Measurements from ENCODE around the gene ST6GALNAC3. TPM values are rescaled to one million over a fixed set of nuclear protein-coding genes. Genes with fewer than 3 reads are reported as not detected.

ST6GALNAC3 gene
- total RNA-seq, 1 experiment from 2014 or later: 2.2 TPM

DNA sequence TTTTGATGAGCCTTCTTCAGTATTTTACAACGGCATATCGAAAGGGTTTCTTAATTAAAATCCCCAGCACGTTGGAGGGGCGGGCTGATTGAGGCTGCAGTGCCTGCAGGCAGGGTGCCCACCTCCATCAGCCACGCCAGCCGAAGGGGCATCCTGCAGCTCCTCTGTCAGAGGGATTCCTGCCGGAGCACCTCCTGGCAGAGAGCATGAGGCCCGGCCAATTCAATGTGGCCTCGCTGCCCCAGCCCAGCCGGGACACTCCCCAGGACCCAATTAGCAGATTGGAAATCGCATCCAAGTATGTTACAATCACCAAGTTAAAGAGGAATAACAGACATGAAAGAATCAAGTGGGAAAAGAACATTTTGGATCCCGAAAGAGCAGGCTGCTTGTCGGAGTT is 216.6 kb downstream of the ST6GALNAC3 start:
- Histone ChIP-seq H3K27ac (ENCODE audit: low read depth, low read length) (no peak overlapping the region), H3K9me3 (ENCODE audit: control insufficient read depth in 1 of 2, insufficient read depth in 1 of 2, low read depth in 1 of 2, low read length in 2 of 2) (no peaks in the 10 kb centered on the region), H3K36me3 (ENCODE audit: control insufficient read depth in 1 of 2, insufficient read depth in 2 of 2, low read length in 2 of 2) (no peaks in the 10 kb centered on the region), H2AFZ (ENCODE audit: low read depth, low read length, poor library complexity, severe bottlenecking) (no peak overlapping the region), H3K4me3 (replicated peaks in 1 of 2; ENCODE audit: low read depth in 1 of 2, low read length in 2 of 2) (no peak overlapping the region), H3K27me3 (ENCODE audit: insufficient read depth, low read length) (no peaks in the 10 kb centered on the region), H3K79me2 (ENCODE audit: insufficient read depth, low read length) (no peaks in the 10 kb centered on the region), H3K4me1 (ENCODE audit: control insufficient read depth in 1 of 2, insufficient read depth in 2 of 2, low read length in 2 of 2) (peaks cover 3 to 12% of the 10 kb centered on the region in 2 experiments; a peak in 2 of 4 replicates), H3K4me2 (ENCODE audit: low read length) (no peak overlapping the region), H4K20me1 (ENCODE audit: insufficient read depth) (no peaks in the 10 kb centered on the region), H3K9me2 (ENCODE audit: insufficient read depth) (no peaks in the 10 kb centered on the region), H3K9ac (ENCODE audit: low read length) (no peak overlapping the region)
- no peak for ATAC-seq
- TF ChIP-seq YY1 (IDR thresholded peaks at IDR 0.05; ENCODE audit: extremely low read depth, insufficient replicate concordance, low read depth, low read length): no peak
- no peak for TF ChIP-seq ZFX (IDR thresholded peaks at IDR 0.05)
- no peak for TF ChIP-seq SP1 (IDR thresholded peaks at IDR 0.05; ENCODE audit: low read depth)
- no peak for TF ChIP-seq RAD21 (IDR thresholded peaks at IDR 0.05; ENCODE audit: low read depth)
- TF ChIP-seq ELF1 (IDR thresholded peaks at IDR 0.05; ENCODE audit: borderline replicate concordance, low read depth): no peak
- TF ChIP-seq ATF3 (IDR thresholded peaks at IDR 0.05): no peak
- TF ChIP-seq, protein P1, sequence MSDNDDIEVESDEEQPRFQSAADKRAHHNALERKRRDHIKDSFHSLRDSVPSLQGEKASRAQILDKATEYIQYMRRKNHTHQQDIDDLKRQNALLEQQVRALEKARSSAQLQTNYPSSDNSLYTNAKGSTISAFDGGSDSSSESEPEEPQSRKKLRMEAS (IDR thresholded peaks at IDR 0.05): no peak
- TF ChIP-seq CBX3 (IDR thresholded peaks at IDR 0.05; ENCODE audit: low read depth): no peak
- TF ChIP-seq, protein P2, sequence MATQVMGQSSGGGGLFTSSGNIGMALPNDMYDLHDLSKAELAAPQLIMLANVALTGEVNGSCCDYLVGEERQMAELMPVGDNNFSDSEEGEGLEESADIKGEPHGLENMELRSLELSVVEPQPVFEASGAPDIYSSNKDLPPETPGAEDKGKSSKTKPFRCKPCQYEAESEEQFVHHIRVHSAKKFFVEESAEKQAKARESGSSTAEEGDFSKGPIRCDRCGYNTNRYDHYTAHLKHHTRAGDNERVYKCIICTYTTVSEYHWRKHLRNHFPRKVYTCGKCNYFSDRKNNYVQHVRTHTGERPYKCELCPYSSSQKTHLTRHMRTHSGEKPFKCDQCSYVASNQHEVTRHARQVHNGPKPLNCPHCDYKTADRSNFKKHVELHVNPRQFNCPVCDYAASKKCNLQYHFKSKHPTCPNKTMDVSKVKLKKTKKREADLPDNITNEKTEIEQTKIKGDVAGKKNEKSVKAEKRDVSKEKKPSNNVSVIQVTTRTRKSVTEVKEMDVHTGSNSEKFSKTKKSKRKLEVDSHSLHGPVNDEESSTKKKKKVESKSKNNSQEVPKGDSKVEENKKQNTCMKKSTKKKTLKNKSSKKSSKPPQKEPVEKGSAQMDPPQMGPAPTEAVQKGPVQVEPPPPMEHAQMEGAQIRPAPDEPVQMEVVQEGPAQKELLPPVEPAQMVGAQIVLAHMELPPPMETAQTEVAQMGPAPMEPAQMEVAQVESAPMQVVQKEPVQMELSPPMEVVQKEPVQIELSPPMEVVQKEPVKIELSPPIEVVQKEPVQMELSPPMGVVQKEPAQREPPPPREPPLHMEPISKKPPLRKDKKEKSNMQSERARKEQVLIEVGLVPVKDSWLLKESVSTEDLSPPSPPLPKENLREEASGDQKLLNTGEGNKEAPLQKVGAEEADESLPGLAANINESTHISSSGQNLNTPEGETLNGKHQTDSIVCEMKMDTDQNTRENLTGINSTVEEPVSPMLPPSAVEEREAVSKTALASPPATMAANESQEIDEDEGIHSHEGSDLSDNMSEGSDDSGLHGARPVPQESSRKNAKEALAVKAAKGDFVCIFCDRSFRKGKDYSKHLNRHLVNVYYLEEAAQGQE (IDR thresholded peaks at IDR 0.05; ENCODE audit: low read depth): no peak
- TF ChIP-seq, protein P3, sequence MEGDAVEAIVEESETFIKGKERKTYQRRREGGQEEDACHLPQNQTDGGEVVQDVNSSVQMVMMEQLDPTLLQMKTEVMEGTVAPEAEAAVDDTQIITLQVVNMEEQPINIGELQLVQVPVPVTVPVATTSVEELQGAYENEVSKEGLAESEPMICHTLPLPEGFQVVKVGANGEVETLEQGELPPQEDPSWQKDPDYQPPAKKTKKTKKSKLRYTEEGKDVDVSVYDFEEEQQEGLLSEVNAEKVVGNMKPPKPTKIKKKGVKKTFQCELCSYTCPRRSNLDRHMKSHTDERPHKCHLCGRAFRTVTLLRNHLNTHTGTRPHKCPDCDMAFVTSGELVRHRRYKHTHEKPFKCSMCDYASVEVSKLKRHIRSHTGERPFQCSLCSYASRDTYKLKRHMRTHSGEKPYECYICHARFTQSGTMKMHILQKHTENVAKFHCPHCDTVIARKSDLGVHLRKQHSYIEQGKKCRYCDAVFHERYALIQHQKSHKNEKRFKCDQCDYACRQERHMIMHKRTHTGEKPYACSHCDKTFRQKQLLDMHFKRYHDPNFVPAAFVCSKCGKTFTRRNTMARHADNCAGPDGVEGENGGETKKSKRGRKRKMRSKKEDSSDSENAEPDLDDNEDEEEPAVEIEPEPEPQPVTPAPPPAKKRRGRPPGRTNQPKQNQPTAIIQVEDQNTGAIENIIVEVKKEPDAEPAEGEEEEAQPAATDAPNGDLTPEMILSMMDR (IDR thresholded peaks at IDR 0.05 in 2 of 3, conservative IDR thresholded peaks at IDR 0.05 in 1 of 3; ENCODE audit: borderline replicate concordance in 1 of 3, insufficient read depth in 1 of 3, low read depth in 2 of 3, low read length in 2 of 3): no peak
- TF ChIP-seq JUND (IDR thresholded peaks at IDR 0.05): no peak
- TF ChIP-seq EZH2 (IDR thresholded peaks at IDR 0.05): no peak
- TF ChIP-seq EGR1 (IDR thresholded peaks at IDR 0.05; ENCODE audit: low read depth): no peak
- no peak for TF ChIP-seq POLR2A (IDR thresholded peaks at IDR 0.05; ENCODE audit: borderline replicate concordance, extremely low read depth, insufficient read depth, insufficient read length)
- TF ChIP-seq EZH2phosphoT487 (IDR thresholded peaks at IDR 0.05; ENCODE audit: borderline replicate concordance): no peak
- TF ChIP-seq POLR2AphosphoS5 (IDR thresholded peaks at IDR 0.05; ENCODE audit: low read depth, low read length): no peak
- TF ChIP-seq ZNF274 (IDR thresholded peaks at IDR 0.05; ENCODE audit: low read depth, low read length): no peak
- no peak for TF ChIP-seq FOSL1 (IDR thresholded peaks at IDR 0.05; ENCODE audit: low read depth)
- POLR2A ChIA-PET: no interaction called here
- no TSS peak for BruUV-seq (replicated peaks)
- RAD21 ChIA-PET (ENCODE audit: low non-redundant PET in 1 of 2, low total read pairs in 2 of 2, uncharacterized antibody in 2 of 2, unreplicated experiment in 2 of 2): no interaction called here
- intact Hi-C loops (cut with micrococcal nuclease): no loop called here
- CTCF ChIA-PET: no interaction called here
- DNase-seq (ENCODE audit: low read depth, low spot score): no peak

Data from HCT116 (cell line).